DMS153 treated with DMSO at 0.1 percent for 48 hours (cell line): ENCODE results near the gene MGLL.
"Not testable (repeated sequence)": the region's sequence is repeated elsewhere in the genome, so short reads cannot be mapped to it uniquely, and the experiment has no call there.

Experiments
- DNase-seq: peaks from one replicate; lab custom pipeline; 2025; ENCODE audit not compliant: unreplicated experiment; lab: John Stamatoyannopoulos, UW

Gene MGLL

GRCh38 chr3:127692501-127693335 is 129.6 kb downstream of the MGLL start:
- DNase-seq: no peak

GRCh38 chr3:127691974-127692373 is 130.3 kb downstream of the MGLL start:
- no peak for DNase-seq

- DNase-seq: no peak
These were observed 130.8 kb downstream of the MGLL start for GRCh38 chr3:127691489-127691888.

DNA sequence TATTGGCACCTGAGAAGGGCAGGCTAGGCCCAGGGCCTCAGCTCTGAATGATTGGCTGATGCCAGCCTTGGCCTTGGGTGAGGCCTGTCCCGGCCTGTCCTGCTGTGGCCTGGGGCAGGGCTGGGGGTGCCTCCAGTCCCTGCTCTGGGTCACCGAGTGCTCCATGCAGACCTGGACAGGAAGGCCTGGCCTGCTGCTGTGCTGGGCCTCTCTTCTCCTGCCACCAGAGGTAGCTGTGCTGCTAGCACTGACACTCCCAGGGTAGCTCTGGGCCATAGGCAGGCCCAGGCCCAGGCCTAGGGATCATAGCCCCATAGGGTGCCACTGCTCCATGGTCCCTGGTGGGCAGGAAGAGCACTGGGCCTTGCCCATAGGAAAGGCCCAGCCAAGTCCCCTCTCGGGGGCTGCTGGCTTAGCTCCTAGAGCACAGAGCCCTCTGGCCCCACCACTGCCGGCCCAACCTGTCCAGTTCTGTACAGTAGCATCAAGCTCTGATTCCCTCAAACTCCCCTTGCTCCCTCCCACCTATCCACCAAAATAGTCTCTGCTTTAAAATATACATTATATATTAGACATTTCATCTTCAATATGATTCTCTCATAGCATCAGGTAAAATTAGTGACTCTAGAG is 131.4 kb downstream of the MGLL start:
- DNase-seq: peak; percentile 30

GRCh38 chr3:127690106-127690505 is 132.2 kb downstream of the MGLL start:
- DNase-seq: no peak

GRCh38 chr3:127689266-127689860 is 133.0 kb downstream of the MGLL start:
- DNase-seq: no peak

GRCh38 chr3:127688416-127689265 is 133.7 kb downstream of the MGLL start:
- no peak for DNase-seq

- no peak for DNase-seq
These were observed 134.3 kb downstream of the MGLL start for GRCh38 chr3:127688022-127688415.

- no peak for DNase-seq
These were observed 135.0 kb downstream of the MGLL start for GRCh38 chr3:127687228-127687737.

DNA sequence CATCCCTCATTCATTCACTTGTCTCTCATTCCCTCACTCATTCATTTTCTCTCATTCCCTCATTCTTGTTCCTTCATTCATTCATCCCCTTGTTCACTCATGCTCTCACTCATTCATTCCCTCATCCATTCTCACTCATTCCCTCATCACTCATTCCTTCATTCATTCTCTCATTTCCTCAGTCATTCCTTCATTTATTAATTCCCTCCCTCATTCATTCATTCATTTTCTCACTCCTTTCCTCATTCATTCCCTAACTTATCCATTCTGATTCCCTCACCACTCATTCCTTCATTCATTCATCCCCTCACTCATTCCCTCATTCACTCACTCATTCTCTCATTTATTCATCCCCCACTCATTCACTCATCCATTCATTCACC is 135.8 kb downstream of the MGLL start:
- no peak for DNase-seq

DNA sequence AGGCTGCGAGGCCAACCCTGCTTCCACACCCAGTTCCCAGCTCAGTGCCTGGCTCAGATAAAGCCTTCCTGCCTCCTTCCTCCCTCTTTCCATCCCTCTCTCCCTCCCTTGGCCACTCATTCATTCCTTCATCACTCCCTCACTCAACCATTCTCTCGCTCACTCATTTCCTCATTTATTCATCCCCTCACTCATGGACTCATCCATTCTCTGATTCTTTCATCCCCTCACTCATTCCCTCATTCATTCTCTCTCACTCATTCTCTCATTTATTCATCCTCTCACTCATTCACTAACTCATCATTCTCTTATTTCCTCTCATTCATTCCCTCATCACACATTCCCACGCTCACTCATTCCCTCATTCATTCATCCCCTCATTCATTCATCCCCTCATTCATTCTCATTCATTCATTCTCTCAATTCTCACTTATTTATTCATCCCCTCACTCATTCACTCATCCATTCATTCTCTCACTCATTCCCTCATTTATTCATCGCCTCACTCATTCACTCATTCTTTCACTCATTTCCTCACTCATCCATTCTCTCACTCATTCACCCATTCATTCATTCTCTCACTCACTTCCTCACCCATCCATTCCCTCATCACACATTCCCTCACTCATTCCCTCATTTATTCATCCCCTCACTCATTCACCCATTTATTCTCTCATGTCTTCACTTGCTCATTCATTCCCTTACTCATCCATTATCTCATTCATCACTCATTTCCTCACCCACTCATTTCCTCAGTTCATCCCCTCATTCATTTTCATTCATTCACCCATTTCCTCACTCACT is 136.4 kb downstream of the MGLL start:
- no peak for DNase-seq

DNA sequence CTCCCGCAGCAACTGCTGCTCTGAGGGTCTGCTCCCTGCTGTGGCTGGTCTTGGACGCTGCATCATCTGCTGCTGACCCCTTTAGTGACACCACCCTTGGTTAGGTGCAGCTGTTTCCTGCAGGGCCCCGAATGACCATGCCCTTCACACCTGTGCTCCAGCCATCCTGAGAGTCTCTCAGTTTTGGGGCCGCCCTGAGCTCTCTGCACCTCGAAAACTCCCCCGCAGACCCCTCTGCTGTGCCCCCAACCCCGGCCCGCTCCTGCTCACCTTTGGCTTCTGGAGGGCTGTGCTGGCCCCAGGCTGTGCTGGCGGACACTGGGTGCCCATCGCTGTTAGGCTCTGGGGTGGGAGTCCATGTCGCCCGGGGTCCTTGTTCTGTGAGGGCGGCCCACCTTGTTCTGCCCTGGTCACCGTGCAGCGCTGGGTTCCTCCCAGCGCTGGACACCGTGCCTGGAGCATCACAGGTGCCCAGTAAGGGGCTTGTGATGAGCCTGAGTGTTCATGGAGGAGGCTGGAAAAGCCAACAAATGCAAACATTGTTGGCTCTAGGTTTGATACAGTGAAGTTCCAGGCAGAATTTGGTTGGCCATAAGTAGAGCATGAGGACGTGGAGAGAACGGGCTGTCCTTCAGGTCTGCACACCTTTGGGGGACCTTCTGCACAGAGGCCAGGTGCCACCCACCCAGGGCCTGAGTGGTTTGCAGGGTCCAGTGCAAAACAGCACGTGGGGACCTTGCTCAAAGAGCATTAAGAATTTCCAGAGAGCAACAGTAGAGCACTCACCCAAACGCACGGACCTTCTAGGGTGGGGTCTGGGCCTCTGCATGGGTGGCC is 137.2 kb downstream of the MGLL start:
- no peak for DNase-seq

- no peak for DNase-seq
These were observed 139.8 kb downstream of the MGLL start for GRCh38 chr3:127682561-127682960.

GRCh38 chr3:127682175-127682554 is 140.2 kb downstream of the MGLL start:
- DNase-seq: not testable (repeated sequence)

DNA sequence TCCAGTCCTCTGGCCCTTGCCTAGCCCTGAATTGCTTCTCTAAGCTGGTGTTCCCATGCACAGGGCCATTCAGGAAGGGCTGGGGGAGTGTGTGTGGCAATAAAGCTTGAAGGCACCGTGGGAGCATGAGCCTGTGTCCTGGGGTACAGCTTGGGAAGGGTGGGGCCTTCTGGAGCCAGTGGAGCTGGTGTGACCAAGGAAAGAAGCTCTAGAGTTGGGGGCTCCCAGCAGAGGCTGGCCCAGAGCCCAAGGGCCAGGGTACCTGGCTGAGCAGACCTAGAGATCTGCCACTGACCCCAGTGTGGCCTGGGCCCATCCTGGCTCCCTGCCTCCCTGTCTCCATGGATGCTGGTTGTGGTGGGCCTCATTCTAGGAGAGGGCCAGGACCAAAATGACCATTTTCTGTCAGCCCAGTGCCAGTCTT is 141.5 kb downstream of the MGLL start:
- no peak for DNase-seq

DNA sequence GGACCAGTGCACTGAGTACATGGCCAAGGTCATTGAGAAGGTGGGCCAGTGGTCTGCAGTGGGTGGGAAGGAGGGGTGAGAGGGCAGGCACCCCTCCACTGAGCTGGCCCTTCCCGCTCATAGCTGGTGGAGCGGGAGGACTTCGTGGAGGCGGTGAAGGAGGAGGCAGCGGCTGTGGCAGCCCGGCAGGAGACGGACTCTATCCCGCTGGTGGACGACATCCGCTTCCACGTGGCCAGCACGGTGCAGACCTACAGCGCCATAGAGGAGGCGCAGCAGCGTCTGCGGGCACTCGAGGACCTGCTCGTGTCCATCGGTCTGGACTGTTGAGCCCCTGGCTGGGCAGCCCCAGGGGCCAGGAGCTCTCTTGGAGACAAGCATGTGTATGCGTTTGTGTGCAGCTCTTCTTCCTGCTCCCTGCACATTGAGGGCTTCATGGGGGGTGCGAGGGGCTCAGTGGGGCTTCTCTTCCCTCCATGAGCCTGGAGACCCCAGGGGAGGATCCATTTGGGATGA is 142.1 kb downstream of the MGLL start:
- no peak for DNase-seq

GRCh38 chr3:127679534-127680145 is 142.7 kb downstream of the MGLL start:
- no peak for DNase-seq

- DNase-seq: no peak
These were observed 143.4 kb downstream of the MGLL start for GRCh38 chr3:127678611-127679533.
